ENCODE results near the gene KRT5. TPM values are rescaled to one million over a fixed set of nuclear protein-coding genes. Genes with fewer than 3 reads are reported as not detected.

The KRT5 gene
- total RNA-seq, 1 experiment from 2014 or later = 3,552 TPM

- H3K4me1 Mint-ChIP-seq (ENCODE audit: insufficient read depth, unreplicated experiment) = peaks cover 68% of the 10 kb centered on the region
- H3K36me3 Mint-ChIP-seq (ENCODE audit: insufficient read depth, unreplicated experiment) = peaks cover 24% of the 10 kb centered on the region
- H3K9me3 Mint-ChIP-seq (ENCODE audit: unreplicated experiment) = peaks cover 6% of the 10 kb centered on the region
- intact Hi-C loops (cut with micrococcal nuclease) = no loop called here
- no peak for TF ChIP-seq CTCF (IDR thresholded peaks at IDR 0.05; ENCODE audit: unreplicated experiment)
- DNase-seq (ENCODE audit: unreplicated experiment) = peak; percentile 62
- H3K27ac Mint-ChIP-seq (ENCODE audit: low read depth, unreplicated experiment) = peak overlapping the region; percentile 95
- no peaks in the 10 kb centered on the region for H3K27me3 Mint-ChIP-seq (ENCODE audit: insufficient read depth, unreplicated experiment)
- ChIA-PET POLR2A (interaction anchor here (0.6 to 28.5 kb wide), 13 partner anchors 12 to 380 kb away, joined by 3 to 1235 read pairs (median 4); partner anchors contain the start of gene KRT5), CTCF (interaction anchor here (0.5 to 5.6 kb wide), 12 partner anchors 11 to 650 kb away, joined by 3 to 50 read pairs (median 5); partner anchors contain the start of gene KRT5)
- BruUV-seq (replicated peaks) = no TSS peak
- H3K4me3 Mint-ChIP-seq (ENCODE audit: unreplicated experiment) = peak overlapping the region; percentile 93
These were observed 24.1 kb downstream of the KRT5 start for GRCh38 chr12:52496054-52496453.

GRCh38 chr12:52495389-52495788 is 24.8 kb downstream of the KRT5 start:
- intact Hi-C loops (cut with micrococcal nuclease) = loop anchor here (2.0 kb wide), 2 partner anchors 53 to 375 kb away; no protein-coding TSS in a partner anchor
- no TSS peak for BruUV-seq (replicated peaks)

GRCh38 chr12:52494518-52494917 is 25.7 kb downstream of the KRT5 start:
- H3K27ac Mint-ChIP-seq (ENCODE audit: low read depth, unreplicated experiment) = peak overlapping the region; percentile 73
- no TSS peak for BruUV-seq (replicated peaks)
- peak; percentile 100 for DNase-seq (ENCODE audit: unreplicated experiment)
- H3K9me3 Mint-ChIP-seq (ENCODE audit: unreplicated experiment) = no peaks in the 10 kb centered on the region
- intact Hi-C loops (cut with micrococcal nuclease) = loop anchor here (1.0 to 2.0 kb wide), 3 partner anchors 28 to 376 kb away; no protein-coding TSS in a partner anchor
- peaks cover 39% of the 10 kb centered on the region for H3K36me3 Mint-ChIP-seq (ENCODE audit: insufficient read depth, unreplicated experiment)
- peaks cover 56% of the 10 kb centered on the region for H3K4me1 Mint-ChIP-seq (ENCODE audit: insufficient read depth, unreplicated experiment)
- TF ChIP-seq CTCF (IDR thresholded peaks at IDR 0.05; ENCODE audit: unreplicated experiment) = no peak
- peak overlapping the region; percentile 93 for H3K4me3 Mint-ChIP-seq (ENCODE audit: unreplicated experiment)
- CTCF ChIA-PET = interaction anchor here (0.6 to 5.6 kb wide), 26 partner anchors 12 to 385 kb away, joined by 3 to 50 read pairs (median 4); partner anchors contain the start of genes KRT5 and KRT84
- no peaks in the 10 kb centered on the region for H3K27me3 Mint-ChIP-seq (ENCODE audit: insufficient read depth, unreplicated experiment)
- POLR2A ChIA-PET = interaction anchor here (0.7 to 28.5 kb wide), 35 partner anchors 11 to 608 kb away, joined by 3 to 1235 read pairs (median 6); partner anchors contain the start of genes KRT5, KRT6B and KRT6C

More at GRCh38 chr12:52495389-52495788, 24.8 kb downstream of the KRT5 start:
- peak; percentile 95 for DNase-seq (ENCODE audit: unreplicated experiment)
- no peaks in the 10 kb centered on the region for H3K9me3 Mint-ChIP-seq (ENCODE audit: unreplicated experiment)
- peak overlapping the region; percentile 93 for H3K4me3 Mint-ChIP-seq (ENCODE audit: unreplicated experiment)
- TF ChIP-seq CTCF (IDR thresholded peaks at IDR 0.05; ENCODE audit: unreplicated experiment) = no peak
- ChIA-PET POLR2A (interaction anchor here (0.7 to 28.5 kb wide), 18 partner anchors 12 to 380 kb away, joined by 3 to 1235 read pairs (median 14); partner anchors contain the start of genes KRT5, KRT6B and KRT6C), CTCF (interaction anchor here (0.8 to 5.6 kb wide), 16 partner anchors 11 to 384 kb away, joined by 3 to 50 read pairs (median 6); partner anchors contain the start of gene KRT5)
- H3K4me1 Mint-ChIP-seq (ENCODE audit: insufficient read depth, unreplicated experiment) = peaks cover 64% of the 10 kb centered on the region
- peak overlapping the region; percentile 95 for H3K27ac Mint-ChIP-seq (ENCODE audit: low read depth, unreplicated experiment)
- H3K36me3 Mint-ChIP-seq (ENCODE audit: insufficient read depth, unreplicated experiment) = peaks cover 31% of the 10 kb centered on the region
- H3K27me3 Mint-ChIP-seq (ENCODE audit: insufficient read depth, unreplicated experiment) = no peaks in the 10 kb centered on the region

- DNase-seq (ENCODE audit: unreplicated experiment) = no peak
- CTCF ChIA-PET = interaction anchor here (0.6 to 5.6 kb wide), 23 partner anchors 13 to 385 kb away, joined by 3 to 50 read pairs (median 4); partner anchors contain the start of genes KRT5 and KRT84
- peak overlapping the region; percentile 73 for H3K27ac Mint-ChIP-seq (ENCODE audit: low read depth, unreplicated experiment)
- peaks cover 43% of the 10 kb centered on the region for H3K36me3 Mint-ChIP-seq (ENCODE audit: insufficient read depth, unreplicated experiment)
- POLR2A ChIA-PET = interaction anchor here (0.6 to 28.5 kb wide), 39 partner anchors 11 to 608 kb away, joined by 3 to 1235 read pairs (median 6); partner anchors contain the start of genes ATG101, KRT5, KRT6B and KRT6C
- BruUV-seq (replicated peaks) = no TSS peak
- TF ChIP-seq CTCF (IDR thresholded peaks at IDR 0.05; ENCODE audit: unreplicated experiment) = no peak
- no peaks in the 10 kb centered on the region for H3K27me3 Mint-ChIP-seq (ENCODE audit: insufficient read depth, unreplicated experiment)
- peaks cover 57% of the 10 kb centered on the region for H3K4me1 Mint-ChIP-seq (ENCODE audit: insufficient read depth, unreplicated experiment)
- intact Hi-C loops (cut with micrococcal nuclease) = loop anchor here (1.0 to 2.0 kb wide), 3 partner anchors 28 to 377 kb away; no protein-coding TSS in a partner anchor
- H3K4me3 Mint-ChIP-seq (ENCODE audit: unreplicated experiment) = peak overlapping the region; percentile 93
- H3K9me3 Mint-ChIP-seq (ENCODE audit: unreplicated experiment) = no peaks in the 10 kb centered on the region
These were observed 26.1 kb downstream of the KRT5 start for GRCh38 chr12:52494100-52494499.

Data from MCF 10A (cell line).